ENCODE results near the gene SPCS2.
"Not testable (repeated sequence)": the region's sequence is repeated elsewhere in the genome, so short reads cannot be mapped to it uniquely, and the experiment has no call there.

Gene SPCS2

GRCh38 chr11:75004215-75004614 is 55.1 kb downstream of the SPCS2 start:
- no peak for DNase-seq

DNA sequence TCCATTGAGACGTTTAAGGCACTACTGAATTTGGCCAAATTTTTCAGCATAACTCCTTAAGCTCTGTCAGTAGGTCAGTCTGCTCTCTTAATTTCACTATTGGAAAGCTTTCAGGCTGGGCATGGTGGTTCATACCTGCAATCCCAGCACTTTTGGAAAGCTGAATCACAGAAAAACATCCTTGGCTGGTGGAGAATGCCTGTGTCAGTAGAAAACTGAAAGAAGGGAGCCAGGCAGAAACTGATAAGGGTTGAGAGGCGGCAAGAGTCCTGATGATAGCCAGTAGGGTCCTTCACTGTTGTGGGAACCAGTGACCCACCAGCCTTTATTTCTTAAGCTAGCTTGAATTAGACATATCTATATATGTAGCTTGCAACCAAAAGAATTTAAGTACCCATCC is 62.3 kb downstream of the SPCS2 start:
- DNase-seq: no peak

GRCh38 chr11:75011872-75012271 is 62.8 kb downstream of the SPCS2 start:
- DNase-seq: no peak

DNA sequence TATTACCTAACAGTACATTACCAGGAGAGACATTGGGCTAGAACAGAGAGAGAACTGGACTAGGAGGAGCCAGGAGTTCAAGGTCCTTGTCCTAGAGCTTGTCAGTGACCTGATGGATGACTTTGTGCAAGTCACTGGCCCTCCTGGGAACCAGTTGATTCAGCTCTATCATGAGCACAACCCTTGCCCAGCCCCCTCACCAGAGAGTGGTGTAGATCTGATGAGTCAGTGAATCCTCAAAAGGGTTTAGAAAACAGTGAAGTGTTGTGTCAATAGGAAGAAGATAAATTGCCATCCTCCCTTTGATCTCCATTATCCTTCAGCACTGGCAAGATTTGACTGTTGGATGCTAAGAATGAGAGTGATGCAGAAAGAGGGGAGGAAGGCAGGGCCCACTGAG is 64.0 kb downstream of the SPCS2 start:
- no peak for DNase-seq

DNA sequence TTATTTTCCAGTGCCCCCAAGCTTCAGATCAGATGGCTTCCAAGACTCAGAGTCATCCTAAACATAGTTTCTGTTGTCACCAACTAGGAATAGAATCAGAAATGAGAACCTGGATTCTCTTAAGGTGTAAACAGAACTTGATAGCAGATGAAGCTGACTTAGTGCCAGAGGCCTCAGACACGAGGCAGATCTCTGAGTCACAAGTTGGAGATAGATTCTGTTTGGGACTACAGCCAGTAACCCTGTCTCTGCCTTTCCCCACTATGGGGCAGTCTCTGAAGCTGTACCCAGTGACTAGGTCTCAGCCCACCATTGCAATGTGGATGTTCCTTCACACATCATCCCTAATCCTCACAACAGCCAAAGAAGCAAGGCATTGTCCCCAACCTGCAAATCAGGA is 65.1 kb downstream of the SPCS2 start:
- DNase-seq: no peak

DNA sequence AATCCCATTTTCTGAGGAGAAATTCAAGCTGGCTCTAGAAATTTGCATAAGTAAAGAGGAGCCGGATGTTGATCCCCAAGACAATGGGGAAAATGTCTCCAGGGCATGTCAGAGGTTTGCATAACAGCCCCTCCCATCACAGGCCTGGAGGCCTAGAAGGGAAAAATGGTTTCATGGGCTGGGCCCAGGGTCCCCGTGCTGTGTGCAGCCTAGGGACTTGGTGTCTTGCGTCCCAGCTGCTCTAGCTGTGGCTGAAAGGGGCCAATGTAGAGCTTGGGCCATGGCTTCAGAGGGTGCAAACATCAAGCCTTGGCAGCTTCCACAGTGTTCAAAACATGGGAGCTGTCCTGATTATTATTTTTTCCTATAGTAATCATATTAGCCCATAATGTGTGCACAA is 70.1 kb downstream of the SPCS2 start:
- not testable (repeated sequence) for DNase-seq

DNA sequence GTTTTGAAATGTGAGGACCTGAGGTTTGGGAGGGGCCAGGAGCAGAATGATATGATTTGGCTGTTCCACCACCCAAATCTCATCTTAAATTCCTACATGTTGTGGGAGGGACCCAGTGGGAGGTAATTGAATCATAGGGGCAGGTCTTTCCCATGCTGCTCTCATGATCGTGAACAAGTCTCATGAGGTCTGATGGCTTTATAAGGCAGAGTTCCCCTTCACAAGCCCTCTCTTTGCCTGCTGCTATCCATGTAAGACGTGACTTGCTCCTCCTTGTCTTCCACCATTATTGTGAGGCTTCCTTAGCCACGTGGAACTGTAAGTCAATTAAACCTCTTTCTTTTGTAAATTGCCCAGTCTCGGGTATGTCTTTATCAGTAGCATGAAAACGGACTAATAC is 71.3 kb downstream of the SPCS2 start:
- DNase-seq: not testable (repeated sequence)

- DNase-seq: no peak
These were observed 73.2 kb downstream of the SPCS2 start for GRCh38 chr11:75022296-75022695.

- DNase-seq: peak; percentile 73
These were observed 73.8 kb downstream of the SPCS2 start for GRCh38 chr11:75022759-75023396.

- no peak for DNase-seq
These were observed 74.5 kb downstream of the SPCS2 start for GRCh38 chr11:75023446-75024067.

DNA sequence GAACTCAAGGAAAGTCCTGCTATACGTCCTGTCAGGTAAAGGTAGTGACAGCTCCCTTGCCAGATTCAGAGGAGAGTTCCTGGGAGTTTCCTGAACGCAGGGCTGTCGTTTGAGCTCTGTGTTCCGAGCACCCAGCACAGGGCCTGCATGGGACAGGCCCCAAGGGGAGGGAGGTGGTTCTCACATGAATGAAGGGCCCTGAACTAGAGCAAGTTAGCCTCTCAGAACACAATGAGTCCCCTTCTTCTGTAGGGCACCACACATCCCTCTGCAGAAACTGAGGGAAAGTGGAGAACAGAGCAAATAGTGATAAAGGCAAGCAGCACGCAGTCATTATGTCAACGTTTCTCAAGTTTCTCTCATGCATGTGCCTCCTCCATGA is 75.0 kb downstream of the SPCS2 start:
- no peak for DNase-seq

GRCh38 chr11:75024764-75025211 is 75.7 kb downstream of the SPCS2 start:
- DNase-seq: no peak

DNA sequence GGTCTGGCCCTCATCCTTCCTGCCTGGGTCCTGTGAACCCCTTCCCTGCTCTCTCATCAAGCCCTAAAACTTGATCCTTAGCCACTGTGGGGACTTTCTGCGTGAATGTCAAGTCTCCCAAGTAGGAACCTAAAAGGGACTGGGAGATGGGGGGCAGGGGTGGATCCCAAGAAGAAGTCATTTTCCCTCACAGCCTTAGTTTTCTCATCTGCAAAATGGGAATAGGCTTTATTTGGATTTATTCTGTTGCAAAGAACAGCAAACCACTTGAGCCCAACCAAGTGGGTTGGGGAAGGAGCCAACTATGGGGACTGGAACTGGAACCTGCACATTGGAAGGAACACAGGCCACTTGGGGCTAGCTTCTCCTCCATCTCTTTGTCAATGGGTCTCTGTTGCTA is 76.5 kb downstream of the SPCS2 start:
- DNase-seq: no peak

DNA sequence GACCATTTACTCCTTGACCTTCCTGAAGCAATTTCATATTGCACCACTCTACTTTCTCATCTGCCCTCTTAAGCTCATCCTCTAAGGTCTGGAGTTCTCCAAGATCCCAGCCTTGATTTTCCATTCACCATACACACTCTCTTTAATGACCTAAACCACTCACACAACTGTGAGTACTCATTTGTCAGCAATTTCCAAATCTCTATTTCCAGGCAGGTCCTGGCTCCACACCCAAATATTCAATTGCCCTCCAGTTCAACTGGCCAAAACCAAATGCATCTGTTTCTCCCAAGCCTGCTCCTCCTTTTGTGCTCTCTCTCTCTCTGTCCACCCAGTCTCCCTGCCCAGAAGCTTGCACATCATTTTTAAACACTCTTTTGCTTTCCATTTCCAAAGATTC is 79.3 kb downstream of the SPCS2 start:
- DNase-seq: no peak
